Measurements from ENCODE around the gene CACNB4.

- TF ChIP-seq CTCF (conservative IDR thresholded peaks at IDR 0.05; ENCODE audit: low read depth, low read length) (no peak), RAD21 (IDR thresholded peaks at IDR 0.05; ENCODE audit: low read length) (no peak), POLR2A (IDR thresholded peaks at IDR 0.05; ENCODE audit: low read depth, low read length) (no peak), MXI1 (IDR thresholded peaks at IDR 0.05; ENCODE audit: borderline replicate concordance, low read depth, low read length) (no peak), SMC3 (IDR thresholded peaks at IDR 0.05; ENCODE audit: low read depth, low read length) (no peak)
These were observed 61.0 kb downstream of the CACNB4 start for GRCh38 chr2:152037743-152038435.
